GM12878 (cell line): Measurements from ENCODE around the gene RIIAD1.

Source experiments
- ASH2L ChIP-seq: fragments of 300-600, 200-600 bp; sonication (generic); IDR thresholded peaks from 2 replicates; pipeline ENCODE4 v1.6.1; 2017; ENCODE audit warnings: low read depth, mild to moderate bottlenecking, borderline replicate concordance
- BRCA1 ChIP-seq: IDR thresholded peaks from 2 replicates; pipeline ENCODE4 v1.6.1; 2011; ENCODE audit warnings: low read depth, low read length, improper control_type of control experiment
- EZH2 ChIP-seq: IDR thresholded peaks from 2 replicates; pipeline ENCODE4 v1.6.1; 2012; ENCODE audit warnings: low read depth, mild to moderate bottlenecking, control low read depth, inconsistent platforms, low read length, borderline replicate concordance; ENCODE audit not compliant: control insufficient read depth
- HDAC2 ChIP-seq: fragments of 200-600 bp; sonication (generic); IDR thresholded peaks from 2 replicates; pipeline ENCODE4 v1.6.1; 2017
- NFIC ChIP-seq: IDR thresholded peaks from 2 replicates; pipeline ENCODE4 v1.6.1; 2012; ENCODE audit warnings: low read depth, mild to moderate bottlenecking, inconsistent platforms, low read length, moderate library complexity
- POLR2A ChIP-seq: IDR thresholded peaks from 2 replicates; pipeline ENCODE4 v1.6.1; 2011; ENCODE audit warnings: low read depth, mild to moderate bottlenecking, low read length
- POLR2AphosphoS5 ChIP-seq: IDR thresholded peaks from 2 replicates; pipeline ENCODE4 v1.6.1; 2011; ENCODE audit warnings: mild to moderate bottlenecking, low read length, inconsistent platforms
- TF ChIP-seq, protein P1 (sequence below): fragments of 450-650 bp; IDR thresholded peaks from 2 replicates; pipeline ENCODE4 v1.6.1; 2016; ENCODE audit warnings: mild to moderate bottlenecking

DNA sequence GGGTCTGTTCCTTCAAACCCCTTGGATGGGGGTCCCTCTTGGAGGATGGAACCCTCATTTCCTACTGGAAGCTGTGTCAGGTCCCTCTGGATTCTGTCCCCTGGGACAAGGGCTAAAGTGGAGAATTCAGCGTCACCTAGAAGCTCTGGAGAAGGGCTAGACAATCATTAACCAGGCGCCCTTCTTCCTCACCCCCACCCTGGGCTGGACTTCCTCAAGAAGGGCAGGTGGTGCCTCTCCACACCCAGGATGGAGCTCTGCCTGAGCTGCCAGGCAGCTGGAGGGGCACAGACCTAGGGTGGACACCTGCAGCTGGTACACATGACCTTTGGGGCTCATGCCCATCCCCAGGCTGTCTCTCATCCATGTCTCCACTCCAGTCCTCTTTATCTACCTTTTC is 8.3 kb upstream of the RIIAD1 start:
- no peak for TF ChIP-seq HDAC2
- TF ChIP-seq POLR2AphosphoS5, result no peak
- TF ChIP-seq EZH2, result no peak
- TF ChIP-seq, protein P1, sequence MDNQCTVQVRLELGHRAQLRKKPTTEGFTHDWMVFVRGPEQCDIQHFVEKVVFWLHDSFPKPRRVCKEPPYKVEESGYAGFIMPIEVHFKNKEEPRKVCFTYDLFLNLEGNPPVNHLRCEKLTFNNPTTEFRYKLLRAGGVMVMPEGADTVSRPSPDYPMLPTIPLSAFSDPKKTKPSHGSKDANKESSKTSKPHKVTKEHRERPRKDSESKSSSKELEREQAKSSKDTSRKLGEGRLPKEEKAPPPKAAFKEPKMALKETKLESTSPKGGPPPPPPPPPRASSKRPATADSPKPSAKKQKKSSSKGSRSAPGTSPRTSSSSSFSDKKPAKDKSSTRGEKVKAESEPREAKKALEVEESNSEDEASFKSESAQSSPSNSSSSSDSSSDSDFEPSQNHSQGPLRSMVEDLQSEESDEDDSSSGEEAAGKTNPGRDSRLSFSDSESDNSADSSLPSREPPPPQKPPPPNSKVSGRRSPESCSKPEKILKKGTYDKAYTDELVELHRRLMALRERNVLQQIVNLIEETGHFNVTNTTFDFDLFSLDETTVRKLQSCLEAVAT, result no peak
- TF ChIP-seq POLR2A, result no peak
- TF ChIP-seq ASH2L, result no peak
- no peak for TF ChIP-seq BRCA1
- no peak for TF ChIP-seq NFIC
